OCI-M1 (cell line): ENCODE results near the gene ZKSCAN8.

Source experiments
- DNase-seq: peaks from one replicate; lab custom pipeline; 2025; lab: John Stamatoyannopoulos, UW

Gene ZKSCAN8

GRCh38 chr6:28206527-28206926 is 64.8 kb downstream of the ZKSCAN8 start:
- DNase-seq: no peak

DNA sequence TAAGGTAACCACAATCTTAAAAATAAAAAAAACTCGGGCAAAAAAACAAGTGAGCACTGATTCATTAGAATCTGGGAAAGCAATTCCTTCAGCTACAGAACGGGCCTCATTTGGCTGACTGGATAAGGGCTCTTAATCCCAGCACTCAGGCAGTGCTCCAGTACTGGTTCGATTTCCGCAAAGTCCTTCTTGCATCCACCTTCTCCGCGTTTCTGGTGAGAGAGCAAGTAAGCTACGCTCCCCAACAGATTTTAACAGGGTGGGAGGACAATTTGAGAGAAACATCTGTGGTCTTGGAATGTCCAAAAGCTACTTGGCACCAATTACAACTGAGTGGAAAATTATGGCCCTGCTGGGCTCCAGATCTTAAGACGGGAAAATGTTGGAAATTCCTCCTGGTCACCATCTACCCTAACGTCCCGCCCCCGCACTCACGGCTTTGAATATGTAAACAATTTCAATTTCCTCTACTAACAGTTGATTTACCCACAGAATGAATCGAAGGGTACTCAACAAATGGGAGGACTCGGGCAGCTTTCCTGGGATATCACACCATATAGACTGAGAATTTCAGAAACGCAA is 65.3 kb downstream of the ZKSCAN8 start:
- DNase-seq: no peak

DNA sequence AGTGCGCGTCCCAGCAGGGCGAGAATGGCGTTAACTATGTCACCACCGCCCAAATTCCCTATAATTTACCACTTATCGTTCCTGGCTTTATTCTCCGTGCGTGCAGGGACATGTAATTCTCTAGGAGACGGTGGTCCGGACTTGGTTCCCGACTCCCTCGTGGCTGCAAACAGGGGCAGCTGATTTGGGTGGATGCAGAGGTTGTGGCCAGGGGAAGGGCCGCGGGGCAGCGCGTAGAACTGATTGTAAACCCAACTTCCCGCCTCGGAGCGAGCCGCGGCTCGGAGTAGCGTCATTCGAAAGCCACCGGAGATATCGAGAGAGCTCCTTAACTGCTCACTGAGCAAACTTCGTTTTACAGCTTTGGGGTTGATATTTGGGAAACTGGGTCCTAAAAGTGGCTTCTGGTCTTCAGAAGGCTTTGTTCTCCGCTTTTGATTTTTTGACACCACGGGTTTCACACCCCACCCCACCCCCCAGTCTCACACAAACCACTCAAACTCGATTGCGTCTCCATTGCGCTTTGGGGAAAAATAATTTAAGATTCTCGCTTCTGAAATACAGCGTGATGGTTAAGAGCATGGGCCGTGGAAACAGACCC is 65.9 kb downstream of the ZKSCAN8 start:
- peak; percentile 72 for DNase-seq

- DNase-seq: peak; percentile 61
These were observed 66.5 kb downstream of the ZKSCAN8 start for GRCh38 chr6:28208111-28208659.
